Eye (tissue), 1 donor: Measurements from ENCODE around the gene FOXI1.

ENCODE experiments used
- DNase-seq: peaks from one replicate; pipeline ENCODE4 v3.0.0-alpha.2; 2015

The FOXI1 gene

DNA sequence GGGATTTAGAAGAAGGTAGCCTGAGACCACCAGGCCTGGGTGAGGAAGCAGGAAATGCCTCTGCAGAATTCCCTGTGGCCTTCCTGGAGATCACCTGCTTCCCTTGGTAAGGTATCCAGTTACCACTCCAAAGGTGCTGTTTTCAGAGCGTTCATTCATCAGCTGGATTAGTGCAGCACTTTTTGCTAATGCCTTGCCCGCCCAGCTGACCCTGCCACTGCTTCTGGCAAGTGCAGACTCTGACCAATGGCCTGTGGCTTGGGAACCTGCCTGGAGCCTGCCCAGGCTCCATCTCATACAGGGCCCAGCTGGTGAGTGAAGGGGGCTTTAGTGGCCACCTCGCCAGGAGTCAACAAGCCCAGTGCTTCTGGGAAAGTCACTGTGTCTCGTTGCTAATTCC is 48.6 kb downstream of the FOXI1 start:
- no peak for DNase-seq

DNA sequence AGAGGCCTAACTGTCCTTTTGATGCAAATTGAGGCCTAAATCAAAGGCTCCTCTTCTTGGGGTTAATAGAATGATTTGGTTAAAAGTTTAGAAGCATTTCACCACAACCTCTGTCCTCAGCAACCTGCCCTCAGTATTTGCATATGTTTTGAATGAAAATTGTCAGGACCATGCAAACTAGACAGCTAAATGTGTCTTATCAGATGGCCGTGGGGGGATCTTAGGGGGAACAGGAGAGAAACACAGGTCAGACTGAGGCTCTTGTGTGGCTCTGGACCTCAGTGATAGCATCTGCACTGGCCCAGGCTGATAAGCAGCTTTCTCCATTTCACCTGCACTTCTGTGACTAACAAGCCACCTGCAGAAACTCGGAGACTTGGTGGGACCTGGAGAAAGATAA is 49.0 kb downstream of the FOXI1 start:
- DNase-seq = no peak

DNA sequence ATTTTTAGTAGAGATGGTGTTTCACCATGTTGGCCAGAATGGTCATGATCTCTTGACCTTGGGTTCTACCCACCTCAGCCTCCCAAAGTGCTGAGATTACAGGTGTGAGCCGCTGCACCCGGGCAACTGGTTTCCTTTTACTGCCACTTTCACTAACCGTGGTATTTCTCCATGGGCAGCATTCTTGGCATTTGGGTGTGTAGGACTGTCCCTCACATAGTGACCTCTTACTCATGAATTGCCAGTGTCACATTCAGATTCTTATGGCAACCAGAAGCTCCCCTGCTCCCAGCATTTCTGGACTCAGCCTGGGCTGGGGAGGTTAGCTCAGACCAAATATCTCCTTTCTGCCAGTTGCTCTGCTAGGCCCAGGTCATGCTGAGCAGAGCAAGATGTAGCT is 50.1 kb downstream of the FOXI1 start:
- no peak for DNase-seq

DNA sequence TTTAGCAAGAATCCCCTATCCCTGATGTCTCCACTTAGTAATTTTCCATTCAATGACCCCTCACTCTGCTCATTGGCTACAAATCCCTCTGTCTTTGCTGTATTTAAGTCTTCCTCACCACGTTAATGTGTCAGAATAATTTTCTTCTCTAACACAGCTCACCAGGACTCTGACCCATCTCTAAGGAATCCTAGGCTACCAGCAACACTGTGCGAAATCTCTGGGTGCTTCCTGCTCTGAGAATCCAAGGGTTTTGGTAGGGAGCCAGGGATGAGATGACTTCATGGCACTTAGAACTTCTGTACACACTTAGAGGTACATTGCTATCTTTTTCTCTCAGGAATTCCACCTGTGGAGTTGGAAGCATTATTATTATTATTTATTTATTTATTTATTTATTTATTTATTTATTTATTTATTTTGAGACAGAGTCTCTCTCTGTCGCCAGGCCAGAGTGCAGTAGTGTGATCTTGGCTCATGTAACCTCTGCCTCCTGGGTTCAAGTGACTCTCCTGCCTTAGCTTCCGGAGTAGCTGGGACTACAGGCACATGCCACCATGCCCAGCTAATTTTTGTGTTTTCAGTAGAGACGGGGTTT is 53.5 kb downstream of the FOXI1 start:
- no peak for DNase-seq
